Adrenal gland (tissue), 5 donors: ENCODE results near the gene RNF223.

Source experiments
- CTCF ChIP-seq, 6 experiments: fragments of 450-650 bp in 4 of 6; fragments of 200-600 bp in 2 of 6; sonication (generic) in 1 of 6; IDR thresholded peaks; 1 replicate in 5 of 6; 2 replicates in 1 of 6; pipeline versions ENCODE4 v1.5.1 to v1.8.0; 2016 to 2021; ENCODE audit warnings: antibody characterized with exemption in 6 of 6, mild to moderate bottlenecking in 2 of 6, moderate library complexity in 1 of 6
- POLR2A ChIP-seq, 2 donors: fragments of 450-650 bp; IDR thresholded peaks; one replicate each; pipeline ENCODE4 v1.6.1; 2017; ENCODE audit warnings: antibody characterized with exemption in 2 of 2, mild to moderate bottlenecking in 2 of 2, moderate library complexity in 1 of 2
- donor health status: DM: no; HTN: no; CAD: no.

- TF ChIP-seq POLR2A (IDR thresholded peaks at IDR 0.05) (no peak), CTCF (IDR thresholded peaks at IDR 0.05) (no peak)
These were observed 49.1 kb downstream of the RNF223 start for GRCh38 chr1:1024771-1025699.
